ENCODE measurements around the gene PSMG3. TPM values are rescaled to one million over a fixed set of nuclear protein-coding genes. Genes with fewer than 3 reads are reported as not detected.

The PSMG3 gene
- total and polyA plus RNA-seq, 2 donors (not counting 3 experiments of a cell fraction or from before 2014, with no cell fraction given) = 25.5 to 49.7 TPM

DNA sequence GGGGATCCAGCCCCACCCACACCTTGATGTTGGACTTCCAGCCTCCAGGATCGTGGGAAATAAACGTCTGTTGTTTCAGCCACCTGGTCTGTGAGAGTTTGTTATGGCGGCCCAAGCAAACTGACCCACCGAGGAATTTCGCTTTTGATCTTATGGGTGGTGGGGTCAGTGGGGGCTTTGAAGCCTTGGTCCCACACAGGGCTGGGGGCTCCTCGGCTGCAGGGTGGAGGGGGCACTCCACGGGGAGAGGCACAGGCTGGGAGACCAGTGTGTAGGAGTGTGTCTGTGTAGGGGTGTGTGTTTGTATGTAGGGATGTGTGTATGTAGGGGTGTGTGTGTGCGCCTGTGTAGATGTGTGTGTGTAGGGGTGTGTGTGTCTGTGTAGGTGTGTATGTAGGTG, 48.1 kb upstream of the PSMG3 start:
- ChIA-PET CTCF (no interaction called here), POLR2A (no interaction called here)
- H3K27ac ChIP-seq (ENCODE audit: insufficient read depth, low read depth, low read length) = no peak overlapping the region
- FAIRE-seq = no peak
- H3K9me1 ChIP-seq (replicated peaks; ENCODE audit: control insufficient read depth, extremely low read depth, insufficient read depth, low read length) = no peaks in the 10 kb centered on the region
- no peaks in the 10 kb centered on the region for H3K27me3 ChIP-seq (ENCODE audit: control insufficient read depth in 2 of 2, insufficient read depth in 2 of 2, low read length in 2 of 2)
- no peaks in the 10 kb centered on the region for H3K79me2 ChIP-seq (ENCODE audit: control insufficient read depth, insufficient read depth, low read length)
- H4K20me1 ChIP-seq (replicated peaks; ENCODE audit: control insufficient read depth, extremely low read depth, insufficient read depth, low read length) = no peaks in the 10 kb centered on the region
- no TSS peak for BruUV-seq (replicated peaks)
- H3K36me3 ChIP-seq (ENCODE audit: control insufficient read depth in 2 of 2, extremely low read depth in 1 of 2, insufficient read depth in 2 of 2, low read length in 2 of 2) = no peaks in the 10 kb centered on the region
- no peaks in the 10 kb centered on the region for H3K4me1 ChIP-seq (ENCODE audit: control insufficient read depth, extremely low read depth, insufficient read depth, low read length)
- H3K9me3 ChIP-seq (replicated peaks; ENCODE audit: control insufficient read depth, insufficient read depth, low read length) = no peaks in the 10 kb centered on the region
- H3K4me3 ChIP-seq (replicated peaks in 1 of 3; ENCODE audit: insufficient read depth in 1 of 3, low read depth in 1 of 3, low read length in 3 of 3) = no peak overlapping the region
- no peak overlapping the region for H2AFZ ChIP-seq (ENCODE audit: low read depth, low read length)
- no peak for TF ChIP-seq FOS (IDR thresholded peaks at IDR 0.05; ENCODE audit: borderline replicate concordance, insufficient read depth, low read length)
- no peak for TF ChIP-seq POLR2AphosphoS5 (IDR thresholded peaks at IDR 0.05; ENCODE audit: insufficient read depth, low read depth, low read length)
- TF ChIP-seq, protein P1, sequence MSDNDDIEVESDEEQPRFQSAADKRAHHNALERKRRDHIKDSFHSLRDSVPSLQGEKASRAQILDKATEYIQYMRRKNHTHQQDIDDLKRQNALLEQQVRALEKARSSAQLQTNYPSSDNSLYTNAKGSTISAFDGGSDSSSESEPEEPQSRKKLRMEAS (IDR thresholded peaks at IDR 0.05; ENCODE audit: insufficient read depth, insufficient read length) = no peak
- TF ChIP-seq GATA2 (IDR thresholded peaks at IDR 0.05; ENCODE audit: insufficient read depth, insufficient read length, low read depth, low read length) = no peak
- H3K9ac ChIP-seq (replicated peaks; ENCODE audit: extremely low read depth, insufficient read depth, low read length) = no peak overlapping the region
- dilution Hi-C loops (cut with MboI; ENCODE audit: extremely low pct_ligation_motif_present, low sequenced_read_pairs) = no loop called here
- no peak overlapping the region for H3K4me2 ChIP-seq (ENCODE audit: insufficient read depth, low read length)
- DNase-seq (ENCODE audit: low read depth, low spot score) = no peak
- intact Hi-C loops (cut with micrococcal nuclease) = no loop called here

DNA sequence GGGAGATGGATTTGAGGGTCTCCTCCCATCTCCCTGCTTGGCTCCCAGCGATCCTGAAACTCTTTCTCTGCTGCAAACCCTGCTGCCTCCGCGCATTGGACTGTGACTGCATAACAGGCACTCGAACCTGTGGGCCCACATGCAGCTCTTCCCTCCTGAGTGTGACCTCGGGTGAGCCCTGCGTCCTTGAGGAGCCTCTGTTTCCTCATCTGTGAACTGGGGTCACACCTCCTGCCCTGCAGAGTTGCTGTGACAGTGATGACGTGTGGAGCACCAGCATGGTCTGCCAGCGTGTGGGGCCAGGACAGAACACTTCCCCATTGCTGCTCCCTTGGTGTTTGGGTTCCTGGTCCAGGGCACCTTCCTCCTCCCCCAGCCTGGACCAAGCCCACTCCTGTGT, 46.9 kb upstream of the PSMG3 start:
- H4K20me1 ChIP-seq (replicated peaks; ENCODE audit: control insufficient read depth, extremely low read depth, insufficient read depth, low read length) = no peaks in the 10 kb centered on the region
- no peak for TF ChIP-seq FOS (IDR thresholded peaks at IDR 0.05; ENCODE audit: borderline replicate concordance, insufficient read depth, low read length)
- no peak for TF ChIP-seq JUN (IDR thresholded peaks at IDR 0.05; ENCODE audit: borderline replicate concordance, insufficient read depth, insufficient read length, low read depth)
- no peak for TF ChIP-seq POLR2A (IDR thresholded peaks at IDR 0.05; ENCODE audit: low read depth, low read length)
- no peak overlapping the region for H3K4me3 ChIP-seq (replicated peaks in 1 of 3; ENCODE audit: insufficient read depth in 1 of 3, low read depth in 1 of 3, low read length in 3 of 3)
- BruUV-seq (replicated peaks) = no TSS peak
- intact Hi-C loops (cut with micrococcal nuclease) = no loop called here
- ChIA-PET CTCF (interaction anchor here (0.7 kb wide), 1 partner anchor 17 kb away, joined by 3 read pairs; no protein-coding TSS in a partner anchor), POLR2A (no interaction called here)
- H3K9me1 ChIP-seq (replicated peaks; ENCODE audit: control insufficient read depth, extremely low read depth, insufficient read depth, low read length) = no peaks in the 10 kb centered on the region
- no peaks in the 10 kb centered on the region for H3K4me1 ChIP-seq (ENCODE audit: control insufficient read depth, extremely low read depth, insufficient read depth, low read length)
- no peaks in the 10 kb centered on the region for H3K36me3 ChIP-seq (ENCODE audit: control insufficient read depth in 2 of 2, extremely low read depth in 1 of 2, insufficient read depth in 2 of 2, low read length in 2 of 2)
- H3K9me3 ChIP-seq (replicated peaks; ENCODE audit: control insufficient read depth, insufficient read depth, low read length) = no peaks in the 10 kb centered on the region
- H3K27ac ChIP-seq (ENCODE audit: insufficient read depth, low read depth, low read length) = no peak overlapping the region
- DNase-seq (ENCODE audit: low read depth, low spot score) = no peak
- H3K79me2 ChIP-seq (ENCODE audit: control insufficient read depth, insufficient read depth, low read length) = no peaks in the 10 kb centered on the region
- dilution Hi-C loops (cut with MboI; ENCODE audit: extremely low pct_ligation_motif_present, low sequenced_read_pairs) = no loop called here
- H2AFZ ChIP-seq (ENCODE audit: low read depth, low read length) = no peak overlapping the region
- no peak overlapping the region for H3K9ac ChIP-seq (replicated peaks; ENCODE audit: extremely low read depth, insufficient read depth, low read length)
- H3K4me2 ChIP-seq (ENCODE audit: insufficient read depth, low read length) = no peak overlapping the region
- no peaks in the 10 kb centered on the region for H3K27me3 ChIP-seq (ENCODE audit: control insufficient read depth in 2 of 2, insufficient read depth in 2 of 2, low read length in 2 of 2)
- FAIRE-seq = no peak
